ENCODE measurements around the gene NR2E3. TPM values are rescaled to one million over a fixed set of nuclear protein-coding genes. Genes with fewer than 3 reads are reported as not detected.
A peak's percentile ranks its signal among the peaks of the same experiment; 100 is the strongest.

The NR2E3 gene
- total RNA-seq: 0.11 TPM in 1 of 2 replicates, not detected in the other

GRCh38 chr15:71810256-71811035, at the start of gene NR2E3:
TSS of gene NR2E3 (plus strand) at chr15:71810554. CDS start at chr15:71810744, 190 bp downstream.
- no peak for DNase-seq (ENCODE audit: low read depth, low spot score)

- DNase-seq (ENCODE audit: low read depth, low spot score): no peak
These were observed 49.5 kb upstream of the NR2E3 start for GRCh38 chr15:71760852-71761251.

GRCh38 chr15:71761649-71762048, 48.7 kb upstream of the NR2E3 start:
- DNase-seq (ENCODE audit: low read depth, low spot score): peak; percentile 86

- DNase-seq (ENCODE audit: low read depth, low spot score): no peak
These were observed 42.2 kb upstream of the NR2E3 start for GRCh38 chr15:71768184-71768583.

GRCh38 chr15:71773206-71773859, 37.0 kb upstream of the NR2E3 start:
- DNase-seq (ENCODE audit: low read depth, low spot score): no peak

GRCh38 chr15:71775856-71776255, 34.5 kb upstream of the NR2E3 start:
- DNase-seq (ENCODE audit: low read depth, low spot score): no peak

- no peak for DNase-seq (ENCODE audit: low read depth, low spot score)
These were observed 34.0 kb upstream of the NR2E3 start for GRCh38 chr15:71776304-71776703.

- DNase-seq (ENCODE audit: low read depth, low spot score): no peak
These were observed 33.0 kb upstream of the NR2E3 start for GRCh38 chr15:71777216-71777943.

- no peak for DNase-seq (ENCODE audit: low read depth, low spot score)
These were observed 31.1 kb upstream of the NR2E3 start for GRCh38 chr15:71779073-71779797.

GRCh38 chr15:71780115-71780976, 30.0 kb upstream of the NR2E3 start:
- DNase-seq (ENCODE audit: low read depth, low spot score): no peak

GRCh38 chr15:71781179-71781964, 29.0 kb upstream of the NR2E3 start:
- no peak for DNase-seq (ENCODE audit: low read depth, low spot score)

- DNase-seq (ENCODE audit: low read depth, low spot score): no peak
These were observed 28.4 kb upstream of the NR2E3 start for GRCh38 chr15:71781965-71782265.

- DNase-seq (ENCODE audit: low read depth, low spot score): no peak
These were observed 27.8 kb upstream of the NR2E3 start for GRCh38 chr15:71782422-71783165.

- DNase-seq (ENCODE audit: low read depth, low spot score): no peak
These were observed 25.6 kb upstream of the NR2E3 start for GRCh38 chr15:71784719-71785118.

- no peak for DNase-seq (ENCODE audit: low read depth, low spot score)
These were observed 24.4 kb upstream of the NR2E3 start for GRCh38 chr15:71785996-71786395.

- DNase-seq (ENCODE audit: low read depth, low spot score): no peak
These were observed 23.7 kb upstream of the NR2E3 start for GRCh38 chr15:71786673-71787072.

- no peak for DNase-seq (ENCODE audit: low read depth, low spot score)
These were observed 21.4 kb upstream of the NR2E3 start for GRCh38 chr15:71788646-71789579.

- no peak for DNase-seq (ENCODE audit: low read depth, low spot score)
These were observed 20.7 kb upstream of the NR2E3 start for GRCh38 chr15:71789616-71790015.

All from pulmonary artery endothelial cell (primary cell).